HEK293 (cell line): ENCODE data around the gene ZNF862.

ENCODE experiments used
- CTCF ChIA-PET: fragments of 350-600 bp; formaldehyde crosslinking; extraction: SDS; loops from one replicate; lab custom pipeline; 2021; ENCODE audit warnings: antibody characterized with exemption; lab: Yijun Ruan, JAX
- POLR2A ChIA-PET: fragments of 300-600 bp; formaldehyde crosslinking; extraction: SDS; loops from one replicate; lab custom pipeline; 2020; ENCODE audit warnings: antibody characterized with exemption, inconsistent platforms; lab: Yijun Ruan, JAX
- H3K27ac ChIP-seq: fragments of 200-500 bp; sonication (Bioruptor generic); 2 replicates; pipeline ENCODE4 v1.5.1; 2014; ENCODE audit warnings: low read depth, low read length, control low read depth, inconsistent platforms; ENCODE audit errors: extremely low read depth
- H3K36me3 ChIP-seq, 2 experiments: fragments of 200-500 bp in 1 of 2; sonication (Bioruptor generic) in 1 of 2; 1 replicate in 1 of 2; 2 replicates in 1 of 2; pipeline ENCODE4 v1.5.1; 2014 to 2017; ENCODE audit warnings: inconsistent platforms in 2 of 2, low read length in 2 of 2; ENCODE audit not compliant: control insufficient read depth in 2 of 2, insufficient read depth in 1 of 2
- H3K4me1 ChIP-seq: fragments of 200-500 bp; sonication (Bioruptor generic); 2 replicates; pipeline ENCODE4 v1.5.1; 2014; ENCODE audit warnings: mild to moderate bottlenecking, low read length, inconsistent platforms; ENCODE audit not compliant: control insufficient read depth, insufficient read depth
- H3K4me3 ChIP-seq: 2 replicates; pipeline ENCODE4 v1.5.1; 2011; ENCODE audit warnings: low read depth, mild to moderate bottlenecking, control low read depth, low read length, moderate library complexity
- H3K9me3 ChIP-seq: fragments of 200-500 bp; sonication (Bioruptor generic); 2 replicates; pipeline ENCODE4 v1.5.1; 2014; ENCODE audit warnings: low read depth, low read length, inconsistent platforms; ENCODE audit not compliant: control insufficient read depth, insufficient read depth
- GLI2 ChIP-seq: fragments of 450-650 bp; formaldehyde crosslinking; IDR thresholded peaks from 2 replicates; pipeline ENCODE4; 2017; ENCODE audit warnings: missing biosample characterization, missing genetic modification characterization, low read depth, borderline replicate concordance
- GLIS1 ChIP-seq: fragments of 450-650 bp; formaldehyde crosslinking; IDR thresholded peaks from 2 replicates; pipeline ENCODE4 v1.5.1; 2016; ENCODE audit warnings: missing biosample characterization, missing genetic modification characterization
- MZF1 ChIP-seq: fragments of 450-650 bp; formaldehyde crosslinking; IDR thresholded peaks from 2 replicates; pipeline ENCODE4 v1.5.1; 2017; ENCODE audit warnings: missing biosample characterization, missing genetic modification characterization, borderline replicate concordance
- SALL2 ChIP-seq: fragments of 450-650 bp; formaldehyde crosslinking; IDR thresholded peaks from 2 replicates; pipeline ENCODE4 v1.5.0; 2017; ENCODE audit warnings: missing biosample characterization, mild to moderate bottlenecking, missing genetic modification characterization, borderline replicate concordance
- ZBTB1 ChIP-seq: fragments of 450-650 bp; formaldehyde crosslinking; IDR thresholded peaks from 2 replicates; pipeline ENCODE4 v1.5.1; 2016; ENCODE audit warnings: missing biosample characterization, missing genetic modification characterization
- ZFP41 ChIP-seq: fragments of 450-650 bp; formaldehyde crosslinking; IDR thresholded peaks from 2 replicates; pipeline ENCODE4 v1.5.1; 2016; ENCODE audit warnings: missing biosample characterization, missing genetic modification characterization, borderline replicate concordance
- ZFP69B ChIP-seq: fragments of 450-650 bp; formaldehyde crosslinking; IDR thresholded peaks from 2 replicates; pipeline ENCODE4 v1.5.1; 2016; ENCODE audit warnings: missing biosample characterization, missing genetic modification characterization
- ZNF132 ChIP-seq: fragments of 450-650 bp; formaldehyde crosslinking; IDR thresholded peaks from 2 replicates; pipeline ENCODE4 v1.5.1; 2017; ENCODE audit warnings: missing biosample characterization, missing genetic modification characterization, borderline replicate concordance
- ZNF138 ChIP-seq: fragments of 450-650 bp; formaldehyde crosslinking; IDR thresholded peaks from 2 replicates; pipeline ENCODE4 v1.5.1; 2016; ENCODE audit warnings: missing biosample characterization, missing genetic modification characterization, borderline replicate concordance
- ZNF148 ChIP-seq: fragments of 450-650 bp; formaldehyde crosslinking; IDR thresholded peaks from 2 replicates; pipeline ENCODE4 v1.5.0; 2017; ENCODE audit warnings: missing biosample characterization, missing genetic modification characterization, borderline replicate concordance
- ZNF175 ChIP-seq: fragments of 450-650 bp; formaldehyde crosslinking; IDR thresholded peaks from 2 replicates; pipeline ENCODE4 v1.5.1; 2016; ENCODE audit warnings: missing biosample characterization, missing genetic modification characterization
- ZNF274 ChIP-seq, 2 experiments: fragments of 200-500 bp in 1 of 2; fragments of 450-650 bp in 1 of 2; sonication (Bioruptor generic) in 1 of 2; formaldehyde crosslinking in 1 of 2; IDR thresholded peaks; 2 replicates each; pipeline versions ENCODE4 v1.5.1 to v1.6.1; 2014 to 2016; ENCODE audit warnings: borderline replicate concordance in 1 of 2, inconsistent platforms in 1 of 2, low read length in 1 of 2, missing biosample characterization in 1 of 2, missing genetic modification characterization in 1 of 2
- ZNF530 ChIP-seq: fragments of 450-650 bp; formaldehyde crosslinking; IDR thresholded peaks from 2 replicates; pipeline ENCODE4 v1.5.1; 2016; ENCODE audit warnings: low read depth, missing biosample characterization, missing genetic modification characterization
- ZNF555 ChIP-seq: fragments of 450-650 bp; formaldehyde crosslinking; conservative IDR thresholded peaks from 2 replicates; pipeline ENCODE4 v1.5.1; 2017; ENCODE audit warnings: missing biosample characterization, mild to moderate bottlenecking, missing genetic modification characterization, inconsistent platforms
- ZNF747 ChIP-seq: fragments of 450-650 bp; formaldehyde crosslinking; IDR thresholded peaks from 2 replicates; pipeline ENCODE4 v1.5.1; 2016; ENCODE audit warnings: missing biosample characterization, missing genetic modification characterization
- ZNF792 ChIP-seq: fragments of 450-650 bp; formaldehyde crosslinking; IDR thresholded peaks from 2 replicates; pipeline ENCODE4 v1.5.1; 2016; ENCODE audit warnings: missing biosample characterization, missing genetic modification characterization
- ZXDB ChIP-seq: fragments of 450-650 bp; formaldehyde crosslinking; IDR thresholded peaks from 2 replicates; pipeline ENCODE4 v1.5.1; 2016; ENCODE audit warnings: missing biosample characterization, missing genetic modification characterization
- TF ChIP-seq, protein P1 (sequence below): fragments of 450-650 bp; formaldehyde crosslinking; IDR thresholded peaks from 2 replicates; pipeline ENCODE4 v1.5.1; 2016; ENCODE audit warnings: missing biosample characterization, missing genetic modification characterization
- TF ChIP-seq, protein P2 (sequence below): fragments of 450-650 bp; formaldehyde crosslinking; IDR thresholded peaks from 2 replicates; pipeline ENCODE4 v1.5.1; 2016; ENCODE audit warnings: missing biosample characterization, missing genetic modification characterization
- TF ChIP-seq, protein P3 (sequence below): fragments of 450-650 bp; formaldehyde crosslinking; IDR thresholded peaks from 2 replicates; pipeline ENCODE4 v1.5.1; 2017; ENCODE audit warnings: missing biosample characterization, missing genetic modification characterization

Gene ZNF862

GRCh38 chr7:149802966-149803365, 35.2 kb upstream of the ZNF862 start:
- no peaks in the 10 kb centered on the region for H3K36me3 ChIP-seq
- no peaks in the 10 kb centered on the region for H3K4me1 ChIP-seq
- TF ChIP-seq ZXDB (tag by site-specific recombination): no peak
- no peak for TF ChIP-seq ZNF132 (tag by site-specific recombination)
- TF ChIP-seq, protein P1, sequence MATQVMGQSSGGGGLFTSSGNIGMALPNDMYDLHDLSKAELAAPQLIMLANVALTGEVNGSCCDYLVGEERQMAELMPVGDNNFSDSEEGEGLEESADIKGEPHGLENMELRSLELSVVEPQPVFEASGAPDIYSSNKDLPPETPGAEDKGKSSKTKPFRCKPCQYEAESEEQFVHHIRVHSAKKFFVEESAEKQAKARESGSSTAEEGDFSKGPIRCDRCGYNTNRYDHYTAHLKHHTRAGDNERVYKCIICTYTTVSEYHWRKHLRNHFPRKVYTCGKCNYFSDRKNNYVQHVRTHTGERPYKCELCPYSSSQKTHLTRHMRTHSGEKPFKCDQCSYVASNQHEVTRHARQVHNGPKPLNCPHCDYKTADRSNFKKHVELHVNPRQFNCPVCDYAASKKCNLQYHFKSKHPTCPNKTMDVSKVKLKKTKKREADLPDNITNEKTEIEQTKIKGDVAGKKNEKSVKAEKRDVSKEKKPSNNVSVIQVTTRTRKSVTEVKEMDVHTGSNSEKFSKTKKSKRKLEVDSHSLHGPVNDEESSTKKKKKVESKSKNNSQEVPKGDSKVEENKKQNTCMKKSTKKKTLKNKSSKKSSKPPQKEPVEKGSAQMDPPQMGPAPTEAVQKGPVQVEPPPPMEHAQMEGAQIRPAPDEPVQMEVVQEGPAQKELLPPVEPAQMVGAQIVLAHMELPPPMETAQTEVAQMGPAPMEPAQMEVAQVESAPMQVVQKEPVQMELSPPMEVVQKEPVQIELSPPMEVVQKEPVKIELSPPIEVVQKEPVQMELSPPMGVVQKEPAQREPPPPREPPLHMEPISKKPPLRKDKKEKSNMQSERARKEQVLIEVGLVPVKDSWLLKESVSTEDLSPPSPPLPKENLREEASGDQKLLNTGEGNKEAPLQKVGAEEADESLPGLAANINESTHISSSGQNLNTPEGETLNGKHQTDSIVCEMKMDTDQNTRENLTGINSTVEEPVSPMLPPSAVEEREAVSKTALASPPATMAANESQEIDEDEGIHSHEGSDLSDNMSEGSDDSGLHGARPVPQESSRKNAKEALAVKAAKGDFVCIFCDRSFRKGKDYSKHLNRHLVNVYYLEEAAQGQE: no peak
- TF ChIP-seq ZNF792 (tag by site-specific recombination): no peak
- no peak for TF ChIP-seq ZNF175
- TF ChIP-seq ZNF148 (tag by site-specific recombination): no peak
- no peak for TF ChIP-seq ZNF747 (tag by site-specific recombination)
- no peak for TF ChIP-seq GLI2 (tag by site-specific recombination)
- TF ChIP-seq ZFP69B (tag by site-specific recombination): no peak
- no peak for TF ChIP-seq MZF1
- TF ChIP-seq ZNF555 (tag by site-specific recombination): no peak
- TF ChIP-seq ZNF138 (tag by site-specific recombination): no peak
- TF ChIP-seq ZBTB1: no peak
- TF ChIP-seq, protein P2, sequence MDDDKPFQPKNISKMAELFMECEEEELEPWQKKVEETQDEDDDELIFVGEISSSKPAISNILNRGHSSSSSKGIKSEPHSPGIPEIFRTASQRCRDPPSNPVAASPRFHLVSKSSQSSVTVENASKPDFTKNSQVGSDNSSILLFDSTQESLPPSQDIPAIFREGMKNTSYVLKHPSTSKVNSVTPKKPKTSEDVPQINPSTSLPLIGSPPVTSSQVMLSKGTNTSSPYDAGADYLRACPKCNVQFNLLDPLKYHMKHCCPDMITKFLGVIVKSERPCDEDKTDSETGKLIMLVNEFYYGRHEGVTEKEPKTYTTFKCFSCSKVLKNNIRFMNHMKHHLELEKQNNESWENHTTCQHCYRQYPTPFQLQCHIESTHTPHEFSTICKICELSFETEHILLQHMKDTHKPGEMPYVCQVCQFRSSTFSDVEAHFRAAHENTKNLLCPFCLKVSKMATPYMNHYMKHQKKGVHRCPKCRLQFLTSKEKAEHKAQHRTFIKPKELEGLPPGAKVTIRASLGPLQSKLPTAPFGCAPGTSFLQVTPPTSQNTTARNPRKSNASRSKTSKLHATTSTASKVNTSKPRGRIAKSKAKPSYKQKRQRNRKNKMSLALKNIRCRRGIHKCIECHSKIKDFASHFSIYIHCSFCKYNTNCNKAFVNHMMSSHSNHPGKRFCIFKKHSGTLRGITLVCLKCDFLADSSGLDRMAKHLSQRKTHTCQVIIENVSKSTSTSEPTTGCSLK (tag by site-specific recombination): no peak
- no peak for TF ChIP-seq ZNF530
- TF ChIP-seq, protein P3, sequence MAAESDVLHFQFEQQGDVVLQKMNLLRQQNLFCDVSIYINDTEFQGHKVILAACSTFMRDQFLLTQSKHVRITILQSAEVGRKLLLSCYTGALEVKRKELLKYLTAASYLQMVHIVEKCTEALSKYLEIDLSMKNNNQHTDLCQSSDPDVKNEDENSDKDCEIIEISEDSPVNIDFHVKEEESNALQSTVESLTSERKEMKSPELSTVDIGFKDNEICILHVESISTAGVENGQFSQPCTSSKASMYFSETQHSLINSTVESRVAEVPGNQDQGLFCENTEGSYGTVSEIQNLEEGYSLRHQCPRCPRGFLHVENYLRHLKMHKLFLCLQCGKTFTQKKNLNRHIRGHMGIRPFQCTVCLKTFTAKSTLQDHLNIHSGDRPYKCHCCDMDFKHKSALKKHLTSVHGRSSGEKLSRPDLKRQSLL: no peak
- no peak for TF ChIP-seq ZNF274 (IDR thresholded peaks at IDR 0.05; ENCODE audit: low read length)
- no peak for TF ChIP-seq ZNF274 (tag by site-specific recombination; IDR thresholded peaks at IDR 0.05; ENCODE audit: borderline replicate concordance)
- no peak for TF ChIP-seq ZFP41 (tag by site-specific recombination)
- no peak for TF ChIP-seq SALL2
- TF ChIP-seq GLIS1 (tag by site-specific recombination): no peak
- H3K27ac ChIP-seq: no peak overlapping the region
- ChIA-PET POLR2A (no interaction called here), CTCF (interaction anchor here (0.8 kb wide), 1 partner anchor 93 kb away, joined by 3 read pairs; no protein-coding TSS in a partner anchor)
- H3K4me3 ChIP-seq: no peak overlapping the region
- H3K9me3 ChIP-seq: no peaks in the 10 kb centered on the region
